Central memory CD8-positive, alpha-beta T cell (primary cell): ENCODE results near the gene TRDN.

Experiments used
- ATAC-seq: fragments of 150-1000 bp; cut with Tn5 transposase; replicated peaks from 2 replicates; pipeline ENCODE4 v1.10.0; 2022; ENCODE audit warnings: mild to moderate bottlenecking, moderate FRiP score, moderate number of reproducible peaks; ENCODE audit not compliant: poor library complexity, severe bottlenecking; ENCODE audit errors: extremely low read depth
- DNase-seq, 2 donors: peaks; one replicate each; pipeline ENCODE4 v3.0.0; 2021; ENCODE audit warnings: low spot score in 2 of 2
- H3K27ac Mint-ChIP-seq: one replicate; pipeline ENCODE4 v1.8.0; 2022; ENCODE audit warnings: low read depth, mild to moderate bottlenecking, moderate library complexity, mixed read lengths
- H3K27me3 Mint-ChIP-seq: one replicate; pipeline ENCODE4 v1.8.0; 2022; ENCODE audit warnings: mixed read lengths
- H3K36me3 Mint-ChIP-seq: one replicate; pipeline ENCODE4 v1.8.0; 2022; ENCODE audit warnings: mild to moderate bottlenecking, moderate library complexity, mixed read lengths; ENCODE audit not compliant: insufficient read depth
- H3K4me1 Mint-ChIP-seq: one replicate; pipeline ENCODE4 v1.8.0; 2022; ENCODE audit warnings: mixed read lengths
- H3K4me3 Mint-ChIP-seq: one replicate; pipeline ENCODE4 v1.8.0; 2022; ENCODE audit warnings: mild to moderate bottlenecking, moderate library complexity, mixed read lengths
- H3K9me3 Mint-ChIP-seq: one replicate; pipeline ENCODE4 v1.8.0; 2022; ENCODE audit warnings: mixed read lengths

TRDN gene

GRCh38 chr6:123398072-123398471 is 238.7 kb downstream of the TRDN start:
- Mint-ChIP-seq H3K27me3 (no peaks in the 10 kb centered on the region), H3K4me3 (no peak overlapping the region), H3K4me1 (no peaks in the 10 kb centered on the region), H3K27ac (no peak overlapping the region), H3K9me3 (peaks cover under 1% of the 10 kb centered on the region), H3K36me3 (no peaks in the 10 kb centered on the region)
- DNase-seq: no peak
- no peak for ATAC-seq

- Mint-ChIP-seq H3K27me3 (no peaks in the 10 kb centered on the region), H3K27ac (no peak overlapping the region), H3K9me3 (no peaks in the 10 kb centered on the region), H3K4me3 (no peak overlapping the region), H3K4me1 (no peaks in the 10 kb centered on the region), H3K36me3 (no peaks in the 10 kb centered on the region)
- ATAC-seq: no peak
- no peak for DNase-seq
Observed at GRCh38 chr6:123393331-123393730, 243.4 kb downstream of the TRDN start.

- no peak for DNase-seq
- Mint-ChIP-seq H3K36me3 (no peaks in the 10 kb centered on the region), H3K4me3 (no peak overlapping the region), H3K27ac (no peak overlapping the region), H3K4me1 (no peaks in the 10 kb centered on the region), H3K27me3 (no peaks in the 10 kb centered on the region), H3K9me3 (peaks cover 17% of the 10 kb centered on the region)
- no peak for ATAC-seq
Observed at GRCh38 chr6:123383718-123384117, 253.0 kb downstream of the TRDN start.

GRCh38 chr6:123380257-123380656 is 256.5 kb downstream of the TRDN start:
- no peaks in the 10 kb centered on the region for H3K27me3 Mint-ChIP-seq

GRCh38 chr6:123372737-123373136 is 264.0 kb downstream of the TRDN start:
- Mint-ChIP-seq H3K36me3 (no peaks in the 10 kb centered on the region), H3K9me3 (no peaks in the 10 kb centered on the region), H3K4me3 (no peak overlapping the region), H3K27ac (no peak overlapping the region), H3K27me3 (no peaks in the 10 kb centered on the region), H3K4me1 (no peaks in the 10 kb centered on the region)
- DNase-seq: no peak
- ATAC-seq: no peak

More at GRCh38 chr6:123380257-123380656, 256.5 kb downstream of the TRDN start:
- no peak overlapping the region for H3K4me3 Mint-ChIP-seq
- no peaks in the 10 kb centered on the region for H3K4me1 Mint-ChIP-seq
- H3K27ac Mint-ChIP-seq: no peak overlapping the region
- H3K36me3 Mint-ChIP-seq: no peaks in the 10 kb centered on the region
- DNase-seq: no peak
- ATAC-seq: no peak
- peaks cover 6% of the 10 kb centered on the region for H3K9me3 Mint-ChIP-seq

GRCh38 chr6:123363912-123364311 is 272.8 kb downstream of the TRDN start:
- no peaks in the 10 kb centered on the region for H3K4me1 Mint-ChIP-seq
- ATAC-seq (no peak), DNase-seq (no peak)
- H3K36me3 Mint-ChIP-seq: no peaks in the 10 kb centered on the region
- peaks cover 23% of the 10 kb centered on the region for H3K9me3 Mint-ChIP-seq
- no peaks in the 10 kb centered on the region for H3K27me3 Mint-ChIP-seq
- no peak overlapping the region for H3K27ac Mint-ChIP-seq
- H3K4me3 Mint-ChIP-seq: no peak overlapping the region

GRCh38 chr6:123360359-123360758 is 276.4 kb downstream of the TRDN start:
- H3K4me1 Mint-ChIP-seq: no peaks in the 10 kb centered on the region
- peaks cover 2% of the 10 kb centered on the region for H3K36me3 Mint-ChIP-seq
- no peaks in the 10 kb centered on the region for H3K27me3 Mint-ChIP-seq
- ATAC-seq (no peak), DNase-seq (no peak)
- H3K4me3 Mint-ChIP-seq: no peak overlapping the region
- no peak overlapping the region for H3K27ac Mint-ChIP-seq
- H3K9me3 Mint-ChIP-seq: peaks cover 23% of the 10 kb centered on the region

- no peaks in the 10 kb centered on the region for H3K27me3 Mint-ChIP-seq
- no peak overlapping the region for H3K27ac Mint-ChIP-seq
- DNase-seq (no peak), ATAC-seq (no peak)
- H3K4me1 Mint-ChIP-seq: no peaks in the 10 kb centered on the region
- H3K4me3 Mint-ChIP-seq: no peak overlapping the region
- peaks cover 15% of the 10 kb centered on the region for H3K9me3 Mint-ChIP-seq
- H3K36me3 Mint-ChIP-seq: peaks cover 2% of the 10 kb centered on the region
Observed at GRCh38 chr6:123352705-123353104, 284.0 kb downstream of the TRDN start.

- Mint-ChIP-seq H3K4me3 (no peak overlapping the region), H3K27ac (no peak overlapping the region), H3K9me3 (peaks cover 15% of the 10 kb centered on the region), H3K4me1 (no peaks in the 10 kb centered on the region), H3K36me3 (peaks cover 2% of the 10 kb centered on the region), H3K27me3 (no peaks in the 10 kb centered on the region)
- DNase-seq: no peak
- ATAC-seq: no peak
Observed at GRCh38 chr6:123352279-123352678, 284.5 kb downstream of the TRDN start.

- ATAC-seq: no peak
- no peak for DNase-seq
- no peaks in the 10 kb centered on the region for H3K4me1 Mint-ChIP-seq
- H3K36me3 Mint-ChIP-seq: no peaks in the 10 kb centered on the region
- no peak overlapping the region for H3K4me3 Mint-ChIP-seq
- peaks cover 8% of the 10 kb centered on the region for H3K9me3 Mint-ChIP-seq
- no peak overlapping the region for H3K27ac Mint-ChIP-seq
- no peaks in the 10 kb centered on the region for H3K27me3 Mint-ChIP-seq
Observed at GRCh38 chr6:123343836-123344235, 292.9 kb downstream of the TRDN start.

- peaks cover 6% of the 10 kb centered on the region for H3K9me3 Mint-ChIP-seq
- H3K4me1 Mint-ChIP-seq: no peaks in the 10 kb centered on the region
- H3K4me3 Mint-ChIP-seq: no peak overlapping the region
- H3K36me3 Mint-ChIP-seq: no peaks in the 10 kb centered on the region
- H3K27ac Mint-ChIP-seq: no peak overlapping the region
- no peaks in the 10 kb centered on the region for H3K27me3 Mint-ChIP-seq
- DNase-seq: no peak
- no peak for ATAC-seq
Observed at GRCh38 chr6:123338394-123338793, 298.4 kb downstream of the TRDN start.

- DNase-seq: no peak
- ATAC-seq: no peak
Observed at GRCh38 chr6:123333000-123333756, 303.6 kb downstream of the TRDN start.

GRCh38 chr6:123332070-123332469 is 304.7 kb downstream of the TRDN start:
- H3K4me3 Mint-ChIP-seq: no peak overlapping the region
- H3K4me1 Mint-ChIP-seq: no peaks in the 10 kb centered on the region
- H3K27ac Mint-ChIP-seq: no peak overlapping the region
- ATAC-seq (no peak), DNase-seq (no peak)
- H3K27me3 Mint-ChIP-seq: no peaks in the 10 kb centered on the region
- peaks cover 9% of the 10 kb centered on the region for H3K9me3 Mint-ChIP-seq
- H3K36me3 Mint-ChIP-seq: no peaks in the 10 kb centered on the region

More at GRCh38 chr6:123333000-123333756, 303.6 kb downstream of the TRDN start:
- no peak overlapping the region for H3K4me3 Mint-ChIP-seq
- H3K27ac Mint-ChIP-seq: no peak overlapping the region
- no peaks in the 10 kb centered on the region for H3K27me3 Mint-ChIP-seq
- H3K4me1 Mint-ChIP-seq: no peaks in the 10 kb centered on the region
- peaks cover 9% of the 10 kb centered on the region for H3K9me3 Mint-ChIP-seq
- H3K36me3 Mint-ChIP-seq: no peaks in the 10 kb centered on the region
